Peyer's patch (tissue), 4 donors: ENCODE data around the gene MCCC1. TPM values are rescaled to one million over a fixed set of nuclear protein-coding genes. Genes with fewer than 3 reads are reported as not detected.

ENCODE experiments used
- DNase-seq, 3 donors: peaks; one replicate each; pipeline ENCODE4 v3.0.0-alpha.2; 2017 to 2019
- H3K27ac ChIP-seq, 4 donors: fragments of 200-600 bp; sonication (generic); one replicate each; pipeline ENCODE4 v1.5.1; 2016 to 2019
- H3K27me3 ChIP-seq, 2 donors: fragments of 200-600 bp; sonication (generic); one replicate each; pipeline ENCODE4 v1.5.1; 2019
- H3K36me3 ChIP-seq, 3 donors: fragments of 200-600 bp; sonication (generic); one replicate each; pipeline ENCODE4 v1.5.1; 2016 to 2019
- H3K4me1 ChIP-seq, 4 donors: fragments of 200-600 bp; sonication (generic); one replicate each; pipeline ENCODE4 v1.5.1; 2016 to 2019
- H3K4me3 ChIP-seq, 4 donors: fragments of 200-600 bp; sonication (generic); 1 replicate in 3 of 4; 2 replicates in 1 of 4; pipeline ENCODE4 v1.5.1; 2016 to 2019; ENCODE audit warnings: mild to moderate bottlenecking in 1 of 4
- H3K9me3 ChIP-seq, 4 donors: fragments of 200-600 bp; sonication (generic); one replicate each; pipeline ENCODE4 v1.5.1; 2016 to 2019; ENCODE audit warnings: mild to moderate bottlenecking in 1 of 4
- CTCF ChIP-seq, 6 experiments: fragments of 450-650 bp in 4 of 6; fragments of 200-600 bp in 2 of 6; sonication (generic) in 1 of 6; IDR thresholded peaks; one replicate each; pipeline ENCODE4 v1.5.1; 2017 to 2019; ENCODE audit warnings: antibody characterized with exemption in 6 of 6, mild to moderate bottlenecking in 3 of 6, moderate library complexity in 1 of 6
- POLR2A ChIP-seq, 2 donors: fragments of 450-650 bp; IDR thresholded peaks; one replicate each; pipeline ENCODE4 v1.5.1; 2017; ENCODE audit warnings: antibody characterized with exemption in 2 of 2, mild to moderate bottlenecking in 2 of 2, moderate library complexity in 2 of 2
- total RNA-seq, 4 donors: library from RNA; depleted of rRNA; stranded (reverse); fragments of >200 nt; gene quantifications; one replicate each; pipeline ENCODE4 v1.1.0, GENCODE V29; 2016

Gene MCCC1
- 10 to 100 TPM; 20.3 to 57.8 (median 21.9) TPM for total RNA-seq

DNA sequence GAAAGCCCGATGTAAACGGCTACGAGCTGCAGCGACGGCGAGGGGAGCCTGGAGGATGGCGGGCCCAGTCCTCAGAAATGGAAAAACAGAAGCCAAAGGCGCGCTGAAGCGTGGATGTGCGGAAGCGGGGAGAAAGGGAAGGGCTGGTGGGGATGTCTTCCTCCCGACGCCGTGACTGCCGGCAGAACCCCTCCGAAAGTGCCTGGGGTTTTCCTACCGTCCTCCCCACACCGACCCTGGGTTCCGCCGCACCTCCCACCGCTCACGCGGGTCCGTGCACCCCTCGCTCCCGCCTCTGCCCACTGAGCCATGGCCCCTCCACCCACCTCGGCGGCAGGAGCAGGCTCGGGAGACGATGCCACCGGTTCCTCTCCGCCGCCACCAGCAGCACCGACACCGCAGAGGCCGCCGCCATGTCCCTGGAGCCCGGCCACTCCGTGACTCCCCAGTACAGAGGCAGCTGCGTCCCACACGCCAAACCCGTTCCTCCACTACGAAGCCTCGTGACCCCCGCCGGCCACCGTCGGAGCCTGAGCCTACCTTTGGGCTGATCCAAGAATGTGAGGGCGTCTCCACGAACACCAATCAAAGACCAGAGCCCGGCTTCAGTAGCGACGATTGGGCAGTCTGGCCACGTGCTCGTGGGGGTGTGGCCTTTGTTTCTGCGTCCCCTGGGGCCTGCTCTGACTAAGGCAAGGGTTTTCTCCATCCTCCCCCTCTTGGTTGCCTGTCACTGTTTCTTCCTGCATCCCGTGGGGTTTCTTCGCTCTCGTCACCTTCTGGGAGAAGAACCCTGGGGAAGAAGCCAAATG, at the start of gene MCCC1:
MCCC1 (minus strand) TSS at position 471 of the 812 bp plus-strand sequence; CDS start at position 415, 56 bp downstream.
- H3K27me3 ChIP-seq = no peaks in the 10 kb centered on the region
- no peak for TF ChIP-seq CTCF (IDR thresholded peaks at IDR 0.05)
- peak; percentile 49 to 59 for TF ChIP-seq POLR2A (IDR thresholded peaks at IDR 0.05)
- H3K4me3 ChIP-seq = peak within 1 kb of the TSS; percentile 77 to 96 (median 82)
- H3K27ac ChIP-seq = peak within 1 kb of the TSS; percentile 82 to 88 (median 86)
- no peaks in the 10 kb centered on the region for H3K36me3 ChIP-seq
- no peaks in the 10 kb centered on the region for H3K9me3 ChIP-seq
- peak; percentile 98 to 99 (median 99) for DNase-seq
- peaks cover 0 to 18% (median 2%) of the 10 kb centered on the region in 4 donors for H3K4me1 ChIP-seq

GRCh38 chr3:183148056-183148455, 48.8 kb upstream of the MCCC1 start:
- Histone ChIP-seq H3K9me3 (no peaks in the 10 kb centered on the region), H3K4me3 (no peak overlapping the region), H3K27me3 (no peaks in the 10 kb centered on the region), H3K27ac (no peak overlapping the region), H3K36me3 (no peaks in the 10 kb centered on the region), H3K4me1 (no peaks in the 10 kb centered on the region)
- TF ChIP-seq CTCF (IDR thresholded peaks at IDR 0.05) (no peak), POLR2A (IDR thresholded peaks at IDR 0.05) (no peak)
- no peak for DNase-seq

DNA sequence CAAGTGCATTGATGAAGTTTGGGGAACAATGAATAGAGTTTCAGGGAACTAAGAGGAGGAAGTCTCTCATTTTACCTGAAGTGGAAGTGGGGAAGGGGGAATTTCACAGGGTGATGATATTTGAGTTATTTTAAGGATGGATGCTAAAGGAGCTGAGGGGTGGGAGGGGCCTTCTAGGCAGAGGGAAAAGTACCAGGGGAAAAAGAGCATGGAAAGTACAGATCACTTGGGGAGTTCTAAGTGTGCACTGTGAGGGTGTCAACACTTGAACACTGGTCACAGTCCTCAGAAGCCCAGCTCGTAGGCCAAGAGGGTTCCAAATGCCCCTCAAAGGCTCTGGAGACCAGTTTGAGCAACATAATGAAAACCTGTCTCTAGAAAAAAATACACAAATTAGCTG, 45.1 kb upstream of the MCCC1 start:
- Histone ChIP-seq H3K9me3 (no peaks in the 10 kb centered on the region), H3K36me3 (no peaks in the 10 kb centered on the region), H3K4me3 (no peak overlapping the region), H3K4me1 (no peaks in the 10 kb centered on the region), H3K27ac (no peak overlapping the region), H3K27me3 (no peaks in the 10 kb centered on the region)
- no peak for TF ChIP-seq POLR2A (IDR thresholded peaks at IDR 0.05)
- TF ChIP-seq CTCF (IDR thresholded peaks at IDR 0.05) = no peak
- DNase-seq = no peak

DNA sequence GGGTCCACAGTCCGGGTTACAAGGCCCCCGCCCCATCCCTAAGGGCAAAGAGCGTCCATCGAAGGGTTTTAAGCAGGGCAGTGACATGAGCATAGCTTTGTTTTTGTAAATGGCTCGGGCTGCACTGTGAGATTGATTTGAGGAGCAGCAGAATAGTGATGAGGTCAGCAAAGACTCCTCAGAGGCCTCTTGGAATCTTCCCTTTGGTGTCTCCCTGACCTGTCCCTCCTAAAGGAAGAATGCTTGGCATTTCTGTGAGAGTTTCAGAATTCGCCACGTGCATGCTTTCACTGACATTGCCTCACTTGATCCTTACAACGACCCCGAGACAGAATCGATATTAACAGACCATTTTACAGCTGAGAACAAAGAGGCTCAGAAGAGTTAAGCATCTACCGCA, 42.9 kb upstream of the MCCC1 start:
- H3K27me3 ChIP-seq = no peaks in the 10 kb centered on the region
- no peak overlapping the region for H3K4me3 ChIP-seq
- no peak for DNase-seq
- no peaks in the 10 kb centered on the region for H3K4me1 ChIP-seq
- TF ChIP-seq POLR2A (IDR thresholded peaks at IDR 0.05) (no peak), CTCF (IDR thresholded peaks at IDR 0.05) (no peak)
- no peaks in the 10 kb centered on the region for H3K36me3 ChIP-seq
- no peak overlapping the region for H3K27ac ChIP-seq
- no peaks in the 10 kb centered on the region for H3K9me3 ChIP-seq

DNA sequence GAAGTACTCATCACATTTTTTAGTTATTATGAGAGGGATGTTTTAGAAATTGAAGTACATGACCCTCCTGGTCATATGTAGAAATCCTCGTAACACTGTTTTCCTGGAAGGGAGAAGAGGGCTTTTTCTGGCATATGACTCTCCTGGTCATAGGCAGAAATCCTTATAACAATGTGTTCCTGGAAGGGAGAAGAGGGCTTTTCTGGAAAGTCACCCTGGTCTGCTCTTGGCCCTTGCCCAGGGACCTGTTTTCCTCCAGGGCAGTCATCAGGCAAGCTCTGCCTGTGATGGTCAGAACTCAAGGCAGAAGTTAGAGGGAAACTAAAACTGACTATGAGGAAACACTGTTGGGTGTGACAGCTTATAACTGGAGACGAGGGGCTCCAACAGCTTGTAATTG, 35.5 kb upstream of the MCCC1 start:
- no peak for DNase-seq
- Histone ChIP-seq H3K36me3 (no peaks in the 10 kb centered on the region), H3K27me3 (no peaks in the 10 kb centered on the region), H3K4me1 (no peaks in the 10 kb centered on the region), H3K9me3 (no peaks in the 10 kb centered on the region), H3K4me3 (no peak overlapping the region), H3K27ac (no peak overlapping the region)
- TF ChIP-seq CTCF (IDR thresholded peaks at IDR 0.05) = no peak
- no peak for TF ChIP-seq POLR2A (IDR thresholded peaks at IDR 0.05)
